ENCODE data around the gene PAQR5.

GRCh38 chr15:69296606-69297005 lies 2.1 kb upstream of the PAQR5 start:
- TF ChIP-seq CTCF (IDR thresholded peaks at IDR 0.05) (no peak), POLR2A (IDR thresholded peaks at IDR 0.05) (no peak)

All from body of pancreas (tissue), 4 donors.